ENCODE data around the gene SMCHD1. TPM values are rescaled to one million over a fixed set of nuclear protein-coding genes. Genes with fewer than 3 reads are reported as not detected.

The SMCHD1 gene
- total and polyA plus RNA-seq, 2 experiments from 2014 or later: 13.0 to 63.9 TPM

GRCh38 chr18:2847317-2848246 is 192.1 kb downstream of the SMCHD1 start:
- H3K27ac ChIP-seq: peak overlapping the region; percentile 76
- DNase-seq (ENCODE audit: low spot score): peak; percentile 46
- no peaks in the 10 kb centered on the region for H3K9me3 ChIP-seq (ENCODE audit: low read depth)
- H3K4me3 ChIP-seq: peak overlapping the region; percentile 83
- no peaks in the 10 kb centered on the region for H3K79me2 ChIP-seq
- H3K9me2 ChIP-seq (replicated peaks; ENCODE audit: insufficient read depth): no peaks in the 10 kb centered on the region
- H3K36me3 ChIP-seq (replicated peaks; ENCODE audit: insufficient read depth, low read depth): no peaks in the 10 kb centered on the region
- H3K27me3 ChIP-seq: peaks cover 41% of the 10 kb centered on the region
- H3K4me2 ChIP-seq: peak overlapping the region; percentile 94
- TF ChIP-seq CTCF (IDR thresholded peaks at IDR 0.05; ENCODE audit: poor library complexity): no peak
- TF ChIP-seq EZH2phosphoT487 (IDR thresholded peaks at IDR 0.05; ENCODE audit: low read depth, severe bottlenecking, unreplicated experiment): no peak
- TF ChIP-seq EZH2 (IDR thresholded peaks at IDR 0.05; ENCODE audit: borderline replicate concordance): peak; percentile 17
- peak overlapping the region; percentile 68 for H2AFZ ChIP-seq
- no peaks in the 10 kb centered on the region for H4K20me1 ChIP-seq (ENCODE audit: insufficient read depth, poor library complexity, severe bottlenecking)
- H3K4me1 ChIP-seq (ENCODE audit: insufficient read depth): peaks cover 5% of the 10 kb centered on the region
- 1% methylated on average over 36 of the region's 80 CpGs for whole genome bisulfite sequencing (ENCODE audit: low lambda C conversion rate, missing lambda C conversion rate)

- no peaks in the 10 kb centered on the region for H3K9me2 ChIP-seq (replicated peaks; ENCODE audit: insufficient read depth)
Observed at GRCh38 chr18:2848247-2849246, 193.0 kb downstream of the SMCHD1 start.

GRCh38 chr18:2850816-2851215 is 195.3 kb downstream of the SMCHD1 start:
- no peaks in the 10 kb centered on the region for H4K20me1 ChIP-seq (ENCODE audit: insufficient read depth, poor library complexity, severe bottlenecking)
- no peak overlapping the region for H3K4me3 ChIP-seq
- H3K4me2 ChIP-seq: no peak overlapping the region
- 93% methylated on average over 2 of the region's 2 CpGs for WGBS (ENCODE audit: low lambda C conversion rate, missing lambda C conversion rate)
- TF ChIP-seq CTCF (IDR thresholded peaks at IDR 0.05; ENCODE audit: poor library complexity) (no peak), EZH2phosphoT487 (IDR thresholded peaks at IDR 0.05; ENCODE audit: low read depth, severe bottlenecking, unreplicated experiment) (no peak), EZH2 (IDR thresholded peaks at IDR 0.05; ENCODE audit: borderline replicate concordance) (no peak)
- H3K27ac ChIP-seq: no peak overlapping the region
- H3K9me3 ChIP-seq (ENCODE audit: low read depth): no peaks in the 10 kb centered on the region
- no peaks in the 10 kb centered on the region for H3K9me2 ChIP-seq (replicated peaks; ENCODE audit: insufficient read depth)
- H3K79me2 ChIP-seq: no peaks in the 10 kb centered on the region
- no peaks in the 10 kb centered on the region for H3K36me3 ChIP-seq (replicated peaks; ENCODE audit: insufficient read depth, low read depth)
- no peak overlapping the region for H2AFZ ChIP-seq
- peaks cover 31% of the 10 kb centered on the region for H3K27me3 ChIP-seq
- H3K4me1 ChIP-seq (ENCODE audit: insufficient read depth): peaks cover 23% of the 10 kb centered on the region
- DNase-seq (ENCODE audit: low spot score): no peak

More at GRCh38 chr18:2848247-2849246, 193.0 kb downstream of the SMCHD1 start:
- Histone ChIP-seq H3K4me2 (peak overlapping the region; percentile 94), H4K20me1 (ENCODE audit: insufficient read depth, poor library complexity, severe bottlenecking) (no peaks in the 10 kb centered on the region), H3K27me3 (peaks cover 41% of the 10 kb centered on the region), H3K9me3 (ENCODE audit: low read depth) (no peaks in the 10 kb centered on the region), H3K4me3 (peak overlapping the region; percentile 83), H3K36me3 (replicated peaks; ENCODE audit: insufficient read depth, low read depth) (no peaks in the 10 kb centered on the region), H3K27ac (peak overlapping the region; percentile 76), H3K4me1 (ENCODE audit: insufficient read depth) (peaks cover 5% of the 10 kb centered on the region), H3K79me2 (no peaks in the 10 kb centered on the region), H2AFZ (no peak overlapping the region)
- 31% methylated on average over 17 of the region's 17 CpGs for WGBS (ENCODE audit: low lambda C conversion rate, missing lambda C conversion rate)
- TF ChIP-seq CTCF (IDR thresholded peaks at IDR 0.05; ENCODE audit: poor library complexity): no peak
- no peak for TF ChIP-seq EZH2phosphoT487 (IDR thresholded peaks at IDR 0.05; ENCODE audit: low read depth, severe bottlenecking, unreplicated experiment)
- no peak for TF ChIP-seq EZH2 (IDR thresholded peaks at IDR 0.05; ENCODE audit: borderline replicate concordance)
- DNase-seq (ENCODE audit: low spot score): no peak

Measured in hepatocyte (in vitro differentiated cells).